Stimulated activated naive CD8-positive, alpha-beta T cell treated with anti-CD3 and anti-CD28 coated beads, Interleukin-15, Interleukin-2, amounts not matched to agents 100 ng/mL and 50 ng/mL, for 24 hours (primary cell): Measurements from ENCODE around the gene RAB9A.
A peak's percentile ranks its signal among the peaks of the same experiment; 100 is the strongest.
"Not testable (repeated sequence)": the region's sequence is repeated elsewhere in the genome, so short reads cannot be mapped to it uniquely, and the experiment has no call there.

Experiments
- H3K27ac Mint-ChIP-seq: one replicate; pipeline ENCODE4 v1.8.0; 2021; ENCODE audit warnings: mild to moderate bottlenecking, mixed read lengths
- H3K27me3 Mint-ChIP-seq: one replicate; pipeline ENCODE4 v1.8.0; 2021; ENCODE audit warnings: mixed read lengths
- H3K36me3 Mint-ChIP-seq: one replicate; pipeline ENCODE4 v1.8.0; 2021; ENCODE audit warnings: low read depth, mixed read lengths
- H3K4me1 Mint-ChIP-seq: one replicate; pipeline ENCODE4 v1.8.0; 2021; ENCODE audit warnings: low read depth, mixed read lengths
- H3K4me3 Mint-ChIP-seq: one replicate; pipeline ENCODE4 v1.8.0; 2021; ENCODE audit warnings: mild to moderate bottlenecking, mixed read lengths
- H3K9me3 Mint-ChIP-seq: one replicate; pipeline ENCODE4 v1.8.0; 2021; ENCODE audit warnings: mixed read lengths

Gene RAB9A, protein sequence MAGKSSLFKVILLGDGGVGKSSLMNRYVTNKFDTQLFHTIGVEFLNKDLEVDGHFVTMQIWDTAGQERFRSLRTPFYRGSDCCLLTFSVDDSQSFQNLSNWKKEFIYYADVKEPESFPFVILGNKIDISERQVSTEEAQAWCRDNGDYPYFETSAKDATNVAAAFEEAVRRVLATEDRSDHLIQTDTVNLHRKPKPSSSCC

DNA sequence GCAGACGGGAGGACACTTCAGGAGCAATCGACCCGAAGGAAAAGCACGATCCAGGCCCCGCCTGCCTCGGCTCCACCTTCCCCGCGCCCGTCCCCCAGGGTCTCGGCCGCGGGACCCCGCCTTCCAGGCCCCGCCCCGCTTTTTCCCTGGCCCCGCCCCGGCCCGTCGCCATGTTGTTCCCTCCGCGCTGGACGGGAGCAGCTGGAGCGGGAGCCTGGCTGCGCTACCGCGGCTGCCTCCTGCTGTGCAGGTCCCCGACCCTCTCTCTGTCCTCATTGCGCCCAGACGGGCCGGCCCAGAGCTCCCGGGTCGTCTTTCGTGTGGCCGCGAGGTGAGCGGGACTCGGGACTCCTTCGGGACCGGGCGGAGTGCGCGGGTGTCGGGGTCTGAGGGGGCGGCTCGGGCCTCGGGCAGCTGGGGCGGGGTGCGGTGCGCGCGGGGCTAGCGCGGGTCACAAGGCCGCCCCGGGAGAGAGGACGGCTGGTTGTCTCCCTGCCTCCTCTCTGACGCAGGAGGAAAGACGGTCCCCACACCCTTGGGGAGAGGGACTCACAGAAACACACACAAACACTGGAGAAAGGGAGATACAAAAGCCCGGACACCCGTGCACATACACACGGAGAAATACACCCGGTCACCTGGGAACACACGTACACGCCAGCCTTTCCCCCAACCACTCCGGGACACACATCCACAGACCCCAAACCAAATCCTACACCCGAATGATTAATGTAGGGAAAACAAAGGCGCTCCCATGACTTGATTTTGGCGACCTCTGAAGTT, at the start of gene RAB9A:
TSS of gene RAB9A (plus strand) at position 171 of the 783 bp plus-strand sequence. CDS start 19,619 bp downstream, outside the sequence.
- no peaks in the 10 kb centered on the region for H3K27me3 Mint-ChIP-seq
- H3K4me1 Mint-ChIP-seq = peaks cover 77% of the 10 kb centered on the region
- H3K4me3 Mint-ChIP-seq = peak within 1 kb of the TSS; percentile 91
- peak within 1 kb of the TSS; percentile 92 for H3K27ac Mint-ChIP-seq
- H3K36me3 Mint-ChIP-seq = peaks cover 26% of the 10 kb centered on the region
- no peaks in the 10 kb centered on the region for H3K9me3 Mint-ChIP-seq

DNA sequence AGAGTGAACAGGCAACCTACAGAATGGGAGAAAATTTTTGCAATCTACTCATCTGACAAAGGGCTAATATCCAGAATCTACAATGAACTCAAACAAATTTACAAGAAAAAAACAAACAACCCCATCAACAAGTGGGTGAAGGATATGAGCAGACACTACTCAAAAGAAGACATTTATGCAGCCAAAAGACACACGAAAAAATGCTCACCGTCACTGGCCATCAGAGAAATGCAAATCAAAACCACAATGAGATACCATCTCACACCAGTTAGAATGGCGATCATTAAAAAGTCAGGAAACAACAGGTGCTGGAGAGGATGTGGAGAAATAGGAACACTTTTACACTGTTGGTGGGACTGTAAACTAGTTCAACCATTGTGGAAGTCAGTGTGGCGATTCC, 47.2 kb upstream of the RAB9A start:
- not testable (repeated sequence) for H3K27ac Mint-ChIP-seq, H3K4me1 Mint-ChIP-seq, H3K27me3 Mint-ChIP-seq, H3K4me3 Mint-ChIP-seq, H3K36me3 Mint-ChIP-seq, H3K9me3 Mint-ChIP-seq

GRCh38 chrX:13645464-13646153, 43.3 kb upstream of the RAB9A start:
- peak overlapping the region; percentile 56 for H3K27ac Mint-ChIP-seq
- no peak overlapping the region for H3K4me3 Mint-ChIP-seq
- no peaks in the 10 kb centered on the region for H3K27me3 Mint-ChIP-seq
- no peaks in the 10 kb centered on the region for H3K36me3 Mint-ChIP-seq
- H3K9me3 Mint-ChIP-seq = no peaks in the 10 kb centered on the region
- peaks cover 15% of the 10 kb centered on the region for H3K4me1 Mint-ChIP-seq

DNA sequence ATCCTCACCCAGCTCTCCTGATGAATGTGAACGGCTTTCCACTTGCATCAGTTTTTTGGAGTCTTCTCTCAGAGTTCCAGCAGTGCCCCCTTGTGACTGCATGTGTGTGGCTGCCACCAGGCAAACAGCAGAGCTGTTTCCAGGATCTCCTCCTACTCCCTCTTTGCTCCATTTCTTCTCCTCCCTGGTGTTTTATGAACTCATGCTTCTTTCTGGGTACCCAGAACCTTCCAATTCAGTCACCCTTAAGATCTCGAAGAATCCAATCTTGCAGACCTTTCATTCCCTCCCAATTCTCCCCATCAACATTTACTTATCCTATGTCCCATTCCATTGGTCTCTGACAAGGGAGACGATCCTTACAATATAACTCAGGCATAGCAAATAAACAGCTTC, 42.8 kb upstream of the RAB9A start:
- peak overlapping the region; percentile 56 for H3K27ac Mint-ChIP-seq
- peaks cover 15% of the 10 kb centered on the region for H3K4me1 Mint-ChIP-seq
- H3K27me3 Mint-ChIP-seq = no peaks in the 10 kb centered on the region
- H3K4me3 Mint-ChIP-seq = no peak overlapping the region
- no peaks in the 10 kb centered on the region for H3K36me3 Mint-ChIP-seq
- H3K9me3 Mint-ChIP-seq = no peaks in the 10 kb centered on the region

- H3K4me1 Mint-ChIP-seq = peaks cover 22% of the 10 kb centered on the region
- no peaks in the 10 kb centered on the region for H3K36me3 Mint-ChIP-seq
- H3K9me3 Mint-ChIP-seq = no peaks in the 10 kb centered on the region
- peak overlapping the region; percentile 30 for H3K4me3 Mint-ChIP-seq
- H3K27me3 Mint-ChIP-seq = no peaks in the 10 kb centered on the region
- peak overlapping the region; percentile 80 for H3K27ac Mint-ChIP-seq
Measured at GRCh38 chrX:13647709-13648212, 41.2 kb upstream of the RAB9A start.

DNA sequence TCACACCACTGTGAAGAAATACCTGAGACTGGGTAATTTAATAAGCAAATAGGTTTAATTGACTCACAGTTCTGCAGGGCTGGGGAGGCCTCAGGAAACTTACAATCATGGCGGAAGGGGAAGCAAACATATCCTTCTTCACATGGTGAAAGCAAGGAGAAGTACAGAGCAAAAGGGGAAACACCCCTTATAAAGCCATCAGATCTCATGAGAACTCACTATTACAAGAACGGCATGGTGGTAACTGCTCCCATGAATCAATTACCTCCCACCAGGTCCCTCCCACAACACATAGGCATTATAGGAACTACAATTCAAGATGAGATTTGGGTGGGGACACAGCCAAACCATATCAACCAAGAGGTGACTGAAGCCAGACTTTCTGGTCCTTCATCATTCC, 40.6 kb upstream of the RAB9A start:
- H3K27me3 Mint-ChIP-seq, H3K4me3 Mint-ChIP-seq, H3K9me3 Mint-ChIP-seq, H3K36me3 Mint-ChIP-seq: not testable (repeated sequence)
- Mint-ChIP-seq H3K4me1 (peaks cover 23% of the 10 kb centered on the region), H3K27ac (peak overlapping the region; percentile 80)

- peaks cover 30% of the 10 kb centered on the region for H3K4me1 Mint-ChIP-seq
- no peaks in the 10 kb centered on the region for H3K9me3 Mint-ChIP-seq
Measured at GRCh38 chrX:13649838-13650237, 39.1 kb upstream of the RAB9A start.

DNA sequence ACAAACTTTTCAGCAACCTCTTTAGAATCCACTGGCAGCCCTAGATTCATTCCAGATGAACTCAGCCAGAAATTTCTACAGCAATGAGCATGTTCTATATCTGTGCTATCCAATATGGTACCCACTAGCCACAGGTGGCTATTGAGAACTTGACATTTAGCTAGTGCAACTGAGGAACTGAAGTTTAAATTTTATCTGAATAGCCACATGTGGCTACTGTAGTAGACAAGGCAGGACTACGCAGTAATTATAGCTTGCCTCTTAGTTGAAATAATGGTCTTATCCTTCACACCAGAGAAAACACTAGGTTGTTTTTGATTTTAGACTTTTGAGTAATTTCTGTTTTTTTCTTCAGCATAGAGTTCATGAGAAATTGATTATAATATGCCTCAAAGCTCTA, 38.6 kb upstream of the RAB9A start:
- Mint-ChIP-seq H3K4me3 (no peak overlapping the region), H3K9me3 (no peaks in the 10 kb centered on the region), H3K36me3 (no peaks in the 10 kb centered on the region), H3K4me1 (peaks cover 35% of the 10 kb centered on the region), H3K27me3 (no peaks in the 10 kb centered on the region), H3K27ac (no peak overlapping the region)

More at GRCh38 chrX:13649838-13650237, 39.1 kb upstream of the RAB9A start:
- H3K27me3 Mint-ChIP-seq = no peaks in the 10 kb centered on the region
- no peak overlapping the region for H3K27ac Mint-ChIP-seq
- no peak overlapping the region for H3K4me3 Mint-ChIP-seq
- no peaks in the 10 kb centered on the region for H3K36me3 Mint-ChIP-seq

DNA sequence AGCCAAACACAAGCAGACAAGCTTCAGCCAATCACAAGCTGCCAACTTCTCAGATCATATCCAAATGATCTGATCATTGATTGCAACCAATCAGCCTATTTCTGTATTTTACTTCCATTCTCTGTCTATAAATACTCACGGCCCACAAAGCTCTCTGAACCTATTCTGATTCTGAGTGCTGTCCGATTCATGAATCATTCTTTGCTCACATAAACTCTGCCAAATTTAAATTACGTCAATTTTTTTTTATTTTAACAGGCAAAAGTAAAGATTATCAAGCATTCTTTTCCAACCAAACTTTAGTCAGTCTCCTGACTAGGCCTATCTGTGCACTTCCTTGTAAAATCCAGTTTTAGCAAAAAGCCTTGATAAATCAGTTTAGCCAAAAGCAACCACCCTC, 37.8 kb upstream of the RAB9A start:
- Mint-ChIP-seq H3K27me3 (no peaks in the 10 kb centered on the region), H3K4me1 (peaks cover 32% of the 10 kb centered on the region), H3K27ac (no peak overlapping the region), H3K9me3 (no peaks in the 10 kb centered on the region), H3K36me3 (no peaks in the 10 kb centered on the region), H3K4me3 (no peak overlapping the region)

GRCh38 chrX:13652287-13652793, 36.6 kb upstream of the RAB9A start:
- Mint-ChIP-seq H3K27me3 (no peaks in the 10 kb centered on the region), H3K9me3 (no peaks in the 10 kb centered on the region), H3K4me3 (peak overlapping the region; percentile 85), H3K36me3 (no peaks in the 10 kb centered on the region), H3K27ac (peak overlapping the region; percentile 70), H3K4me1 (peaks cover 32% of the 10 kb centered on the region)

DNA sequence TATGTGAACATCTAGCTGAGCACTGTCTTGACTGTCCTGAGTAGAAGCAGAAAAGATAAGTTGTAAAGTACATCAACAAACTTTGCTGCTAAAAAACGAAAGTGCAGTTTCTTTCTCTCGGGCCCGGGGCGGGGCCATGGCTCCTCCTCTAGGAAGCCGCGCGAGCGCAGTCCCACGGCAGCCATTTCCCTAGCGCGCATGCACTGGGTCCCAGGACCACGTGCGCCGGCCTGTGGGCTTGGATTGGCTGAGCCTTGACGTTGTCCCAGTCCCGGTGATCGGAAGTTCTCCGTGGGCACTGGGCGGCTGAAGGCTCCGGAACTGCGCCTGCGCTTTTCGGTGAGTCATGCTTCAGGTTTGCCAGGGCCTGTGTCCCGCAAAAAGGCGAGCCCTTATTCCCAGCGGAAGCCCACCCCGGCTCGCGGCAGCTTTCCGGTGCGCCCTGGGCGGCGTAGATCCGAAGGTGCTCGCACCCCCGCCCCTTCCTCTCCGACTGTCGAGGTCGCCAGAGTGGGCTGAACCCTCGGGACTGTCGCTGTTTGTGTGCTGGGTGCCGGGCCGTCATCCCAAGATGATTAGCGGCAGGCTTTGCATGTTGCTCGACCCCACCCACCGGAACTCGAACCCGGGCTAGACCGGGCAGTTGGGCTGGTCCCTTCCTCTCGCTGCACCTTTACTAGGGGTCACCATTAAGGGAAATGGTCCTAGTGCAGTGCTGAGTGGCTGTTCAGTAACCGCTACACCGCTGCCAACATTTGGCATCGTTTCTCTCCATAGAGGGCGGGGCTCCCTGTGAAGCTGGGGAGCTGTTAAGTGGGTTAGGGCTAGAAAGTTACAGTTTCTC, 35.9 kb upstream of the RAB9A start, which contains the start of gene TCEANC:
TSS of gene TCEANC (plus strand) at position 292 of the 844 bp plus-strand sequence. CDS start 9,368 bp downstream, outside the sequence.
- H3K4me3 Mint-ChIP-seq = peak within 1 kb of the TSS; percentile 85
- H3K9me3 Mint-ChIP-seq = no peaks in the 10 kb centered on the region
- H3K27me3 Mint-ChIP-seq = no peaks in the 10 kb centered on the region
- peaks cover 29% of the 10 kb centered on the region for H3K4me1 Mint-ChIP-seq
- peak within 1 kb of the TSS; percentile 86 for H3K27ac Mint-ChIP-seq
- no peaks in the 10 kb centered on the region for H3K36me3 Mint-ChIP-seq

DNA sequence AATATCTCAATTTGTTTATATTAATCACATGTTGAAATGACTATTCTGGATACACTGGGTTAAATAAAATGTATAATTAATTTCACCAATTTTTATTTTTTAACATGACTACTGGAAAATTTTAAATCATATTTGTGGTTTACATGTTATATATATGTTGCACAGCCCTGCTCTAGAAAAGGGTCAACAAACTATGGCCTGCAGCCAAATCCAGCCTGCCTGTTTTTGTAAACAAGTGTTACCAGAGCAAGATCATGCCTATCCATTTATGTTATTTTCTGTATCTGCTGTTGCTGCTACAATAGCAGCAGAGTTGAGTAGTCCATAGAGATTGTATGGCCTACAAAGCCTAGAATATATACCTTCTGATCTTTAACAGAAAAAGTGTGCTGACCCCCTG, 34.8 kb upstream of the RAB9A start:
- H3K4me1 Mint-ChIP-seq = peaks cover 31% of the 10 kb centered on the region
- no peak overlapping the region for H3K27ac Mint-ChIP-seq
- H3K9me3 Mint-ChIP-seq = no peaks in the 10 kb centered on the region
- H3K36me3 Mint-ChIP-seq = no peaks in the 10 kb centered on the region
- peak overlapping the region; percentile 85 for H3K4me3 Mint-ChIP-seq
- H3K27me3 Mint-ChIP-seq = no peaks in the 10 kb centered on the region

DNA sequence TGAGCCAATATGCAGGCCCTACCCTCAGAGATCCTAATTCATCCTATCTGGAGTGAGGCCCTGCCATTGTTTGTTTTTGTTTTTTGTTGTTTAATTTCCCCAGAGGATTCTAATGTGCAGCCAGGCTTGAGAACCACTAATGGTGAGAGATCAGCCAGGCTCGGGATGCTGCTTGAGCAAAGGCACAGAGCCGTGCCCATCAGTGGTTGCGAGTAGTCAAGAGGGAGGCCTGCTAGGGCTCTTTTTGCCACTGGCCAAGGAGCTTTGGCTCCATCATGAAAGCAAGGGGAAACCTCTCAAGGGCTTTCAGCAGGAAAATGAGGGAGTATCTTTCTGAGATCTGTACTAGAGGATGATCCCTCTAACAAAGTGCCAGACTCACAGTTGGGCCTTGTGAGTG, 33.3 kb upstream of the RAB9A start:
- Mint-ChIP-seq H3K36me3 (peaks cover 5% of the 10 kb centered on the region), H3K27me3 (no peaks in the 10 kb centered on the region), H3K27ac (no peak overlapping the region)

DNA sequence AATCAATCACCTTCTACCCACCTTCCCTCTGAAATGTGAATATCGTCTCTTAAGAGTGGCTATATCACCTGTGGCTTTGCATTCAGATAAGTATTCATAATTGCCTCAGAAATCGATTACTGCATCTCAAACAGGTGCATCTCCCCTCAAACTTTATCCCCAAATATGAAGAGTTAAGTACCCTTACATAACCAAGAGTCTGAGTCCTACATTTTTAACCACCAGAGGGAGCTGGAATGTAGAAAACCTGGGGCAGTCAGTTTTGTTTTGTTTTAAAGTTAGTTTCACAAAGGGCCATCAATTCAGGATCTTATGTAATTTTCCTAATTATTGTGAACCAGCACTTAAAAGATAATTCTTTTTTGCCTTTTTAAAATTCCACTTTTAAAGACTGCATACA, 30.3 kb upstream of the RAB9A start:
- Mint-ChIP-seq H3K9me3 (no peaks in the 10 kb centered on the region), H3K4me1 (peaks cover 33% of the 10 kb centered on the region), H3K4me3 (no peak overlapping the region), H3K27ac (no peak overlapping the region), H3K36me3 (peaks cover 5% of the 10 kb centered on the region), H3K27me3 (no peaks in the 10 kb centered on the region)

More for the DNA sequence above, 33.3 kb upstream of the RAB9A start:
- Mint-ChIP-seq H3K4me3 (no peak overlapping the region), H3K9me3 (no peaks in the 10 kb centered on the region), H3K4me1 (peaks cover 32% of the 10 kb centered on the region)
